Left hindlimb (tissue), 1 donor: ENCODE data around the gene PLCL1.
"Not testable (repeated sequence)": the region's sequence is repeated elsewhere in the genome, so short reads cannot be mapped to it uniquely, and the experiment has no call there.

Experiments
- DNase-seq: peaks from one replicate; pipeline ENCODE4 v3.0.0-alpha.2; 2018

Gene PLCL1

GRCh38 chr2:197810491-197810890, 6.1 kb downstream of the PLCL1 start:
- no peak for DNase-seq

- DNase-seq = no peak
These were observed 8.8 kb downstream of the PLCL1 start for GRCh38 chr2:197813093-197813787.

GRCh38 chr2:197814526-197814925, 10.1 kb downstream of the PLCL1 start:
- no peak for DNase-seq

GRCh38 chr2:197821550-197822289, 17.3 kb downstream of the PLCL1 start:
- DNase-seq = no peak

GRCh38 chr2:197822333-197822732, 17.9 kb downstream of the PLCL1 start:
- no peak for DNase-seq

- DNase-seq = no peak
These were observed 23.2 kb downstream of the PLCL1 start for GRCh38 chr2:197827618-197828017.

GRCh38 chr2:197828464-197829135, 24.2 kb downstream of the PLCL1 start:
- DNase-seq = no peak

- DNase-seq = not testable (repeated sequence)
These were observed 30.4 kb downstream of the PLCL1 start for GRCh38 chr2:197834771-197835170.

GRCh38 chr2:197835293-197835692, 30.9 kb downstream of the PLCL1 start:
- no peak for DNase-seq

GRCh38 chr2:197838036-197838435, 33.6 kb downstream of the PLCL1 start:
- no peak for DNase-seq

GRCh38 chr2:197838579-197838978, 34.2 kb downstream of the PLCL1 start:
- DNase-seq = no peak

GRCh38 chr2:197839327-197839726, 34.9 kb downstream of the PLCL1 start:
- no peak for DNase-seq

GRCh38 chr2:197839856-197840255, 35.5 kb downstream of the PLCL1 start:
- DNase-seq = no peak

GRCh38 chr2:197846128-197846527, 41.7 kb downstream of the PLCL1 start:
- no peak for DNase-seq

GRCh38 chr2:197846777-197847176, 42.4 kb downstream of the PLCL1 start:
- DNase-seq = no peak

GRCh38 chr2:197847651-197848401, 43.4 kb downstream of the PLCL1 start:
- no peak for DNase-seq

GRCh38 chr2:197848602-197849001, 44.2 kb downstream of the PLCL1 start:
- DNase-seq = no peak

- DNase-seq = no peak
These were observed 46.6 kb downstream of the PLCL1 start for GRCh38 chr2:197850882-197851450.

GRCh38 chr2:197851451-197851850, 47.1 kb downstream of the PLCL1 start:
- DNase-seq = no peak

GRCh38 chr2:197852108-197852507, 47.7 kb downstream of the PLCL1 start:
- DNase-seq = no peak

- DNase-seq = no peak
These were observed 49.2 kb downstream of the PLCL1 start for GRCh38 chr2:197853549-197853948.

GRCh38 chr2:197857476-197858107, 53.2 kb downstream of the PLCL1 start:
- no peak for DNase-seq
